Measurements from ENCODE around the gene HAGHL.

Gene HAGHL

DNA sequence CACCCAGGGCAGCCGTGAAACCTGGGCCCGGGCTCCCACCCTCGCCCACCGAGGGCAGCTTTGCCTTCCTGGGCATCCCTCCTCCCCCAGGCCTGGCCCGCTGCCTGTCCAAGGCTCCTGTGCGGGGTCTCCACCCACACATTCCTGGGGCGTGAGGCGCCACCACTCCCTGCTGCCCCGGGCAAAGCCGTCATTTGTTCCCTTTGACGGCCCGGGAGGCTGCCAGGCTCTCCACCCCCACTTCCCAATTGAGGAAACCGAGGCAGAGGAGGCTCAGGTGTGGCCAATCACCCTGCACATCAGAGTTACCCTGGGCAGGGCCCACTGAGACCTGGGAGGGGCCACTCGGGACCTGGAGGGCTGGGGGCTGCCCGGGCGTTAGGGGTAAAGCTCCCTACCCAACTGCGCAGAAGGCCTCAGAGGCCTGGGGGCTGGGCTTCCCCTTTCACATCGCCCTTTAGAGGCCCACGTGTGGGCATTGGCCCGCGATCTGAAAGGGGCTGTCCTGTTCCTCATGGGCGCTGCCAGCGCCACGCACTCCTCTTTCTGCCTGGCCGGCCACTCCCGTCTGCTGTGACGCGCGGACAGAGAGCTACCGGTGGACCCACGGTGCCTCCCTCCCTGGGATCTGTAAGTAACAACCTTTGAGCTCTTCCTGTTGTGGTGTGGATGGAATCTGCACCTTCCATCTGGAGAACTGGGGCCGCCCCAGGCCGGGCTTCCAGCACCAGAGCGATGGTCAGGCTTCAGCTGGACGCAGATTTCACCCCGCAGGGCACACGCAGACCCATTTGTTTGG lies 33.8 kb downstream of the HAGHL start, which contains the start of gene MSLN:
Gene MSLN (plus strand): TSS at position 190 of the 799 bp plus-strand sequence. CDS start 1,947 bp downstream, outside the sequence.
- no peak within 1 kb of the TSS for H3K4me3 ChIP-seq (ENCODE audit: low read depth, low read length)
- TF ChIP-seq, protein P1, sequence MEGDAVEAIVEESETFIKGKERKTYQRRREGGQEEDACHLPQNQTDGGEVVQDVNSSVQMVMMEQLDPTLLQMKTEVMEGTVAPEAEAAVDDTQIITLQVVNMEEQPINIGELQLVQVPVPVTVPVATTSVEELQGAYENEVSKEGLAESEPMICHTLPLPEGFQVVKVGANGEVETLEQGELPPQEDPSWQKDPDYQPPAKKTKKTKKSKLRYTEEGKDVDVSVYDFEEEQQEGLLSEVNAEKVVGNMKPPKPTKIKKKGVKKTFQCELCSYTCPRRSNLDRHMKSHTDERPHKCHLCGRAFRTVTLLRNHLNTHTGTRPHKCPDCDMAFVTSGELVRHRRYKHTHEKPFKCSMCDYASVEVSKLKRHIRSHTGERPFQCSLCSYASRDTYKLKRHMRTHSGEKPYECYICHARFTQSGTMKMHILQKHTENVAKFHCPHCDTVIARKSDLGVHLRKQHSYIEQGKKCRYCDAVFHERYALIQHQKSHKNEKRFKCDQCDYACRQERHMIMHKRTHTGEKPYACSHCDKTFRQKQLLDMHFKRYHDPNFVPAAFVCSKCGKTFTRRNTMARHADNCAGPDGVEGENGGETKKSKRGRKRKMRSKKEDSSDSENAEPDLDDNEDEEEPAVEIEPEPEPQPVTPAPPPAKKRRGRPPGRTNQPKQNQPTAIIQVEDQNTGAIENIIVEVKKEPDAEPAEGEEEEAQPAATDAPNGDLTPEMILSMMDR (IDR thresholded peaks at IDR 0.05; ENCODE audit: low read depth, low read length, missing control alignments), result no peak
- in situ Hi-C loops (cut with HindIII; ENCODE audit: low sequenced_read_pairs), result no loop called here
- DNase-seq (ENCODE audit: low read depth), result no peak

DNA sequence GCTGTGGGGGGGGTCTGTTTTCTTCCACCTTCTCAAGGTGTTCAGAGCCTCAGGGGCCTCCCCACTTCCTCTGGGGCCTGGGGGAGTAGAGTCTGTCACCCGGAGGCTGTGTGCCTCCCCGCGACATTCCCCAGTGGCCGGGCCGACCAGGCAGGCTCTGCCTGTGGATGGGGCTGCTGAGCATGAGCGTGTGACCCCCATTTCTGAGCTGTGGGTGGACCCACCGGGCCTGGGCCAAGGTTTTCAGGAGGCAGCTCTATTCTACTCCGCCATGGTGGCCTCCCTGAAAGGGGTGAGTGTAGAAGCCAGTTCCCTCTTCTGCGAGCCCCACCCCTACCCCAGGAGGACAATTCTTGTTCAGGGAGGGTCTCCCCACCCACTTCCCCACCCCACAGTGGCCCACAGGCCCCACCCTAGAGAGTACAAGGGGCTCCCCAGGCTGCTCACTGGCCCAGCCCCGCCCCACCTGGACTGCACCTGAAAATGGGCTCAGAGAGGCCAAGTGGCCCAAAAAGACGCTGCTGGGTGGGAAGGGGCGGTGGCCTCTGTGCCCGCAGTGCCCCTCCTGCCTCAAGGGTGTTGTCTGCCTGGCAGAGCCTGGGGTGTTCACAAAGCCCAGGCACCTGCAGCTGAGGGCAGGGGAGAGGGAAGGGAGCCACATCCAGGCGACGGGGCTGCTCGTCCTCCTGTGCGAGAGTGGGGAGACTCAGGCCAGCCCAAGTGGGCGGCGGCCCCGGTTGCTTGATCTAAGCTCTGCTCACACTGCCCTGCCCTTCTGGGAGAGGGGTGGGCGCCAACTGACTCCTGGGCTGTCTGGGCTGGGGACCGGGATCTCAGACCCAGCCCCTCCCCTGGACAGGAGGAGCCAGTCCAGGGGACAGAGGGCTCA lies 35.0 kb downstream of the HAGHL start:
- in situ Hi-C loops (cut with HindIII; ENCODE audit: low sequenced_read_pairs), result no loop called here

DNA sequence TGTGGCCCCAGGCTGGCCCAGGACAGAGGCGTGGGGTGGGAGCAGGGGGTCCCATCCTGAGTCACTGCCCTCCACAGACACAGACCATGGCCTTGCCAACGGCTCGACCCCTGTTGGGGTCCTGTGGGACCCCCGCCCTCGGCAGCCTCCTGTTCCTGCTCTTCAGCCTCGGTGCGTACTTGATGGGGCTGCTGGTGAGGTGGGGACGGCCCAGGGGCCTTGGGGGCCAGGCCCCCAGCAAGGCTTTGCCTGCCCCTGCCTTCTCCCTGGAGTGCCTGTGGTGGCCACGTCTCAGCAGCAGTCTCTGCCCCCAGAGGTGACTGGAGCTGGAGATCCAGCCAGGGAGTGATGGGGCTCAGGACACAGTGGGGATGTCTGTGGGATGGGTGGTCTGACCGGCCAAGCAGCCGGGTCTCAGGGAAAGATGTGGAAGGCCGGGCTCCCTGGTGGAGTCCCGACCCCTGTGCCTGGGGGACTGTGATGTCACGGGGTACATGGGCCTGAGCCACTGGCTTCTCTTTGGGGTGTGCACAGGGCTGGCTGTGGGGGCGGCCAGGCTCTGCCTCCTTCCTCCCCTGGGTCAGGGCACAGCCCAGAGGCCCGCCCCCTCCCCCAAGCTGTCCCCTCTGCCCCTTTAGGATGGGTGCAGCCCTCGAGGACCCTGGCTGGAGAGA lies 35.8 kb downstream of the HAGHL start:
- in situ Hi-C loops (cut with HindIII; ENCODE audit: low sequenced_read_pairs), result no loop called here
- TF ChIP-seq, protein P1 (IDR thresholded peaks at IDR 0.05; ENCODE audit: low read depth, low read length, missing control alignments), result no peak
- no peak for DNase-seq (ENCODE audit: low read depth)
- H3K4me3 ChIP-seq (ENCODE audit: low read depth, low read length), result no peak overlapping the region

More for the DNA sequence above, 35.0 kb downstream of the HAGHL start:
- H3K4me3 ChIP-seq (ENCODE audit: low read depth, low read length), result no peak overlapping the region
- no peak for DNase-seq (ENCODE audit: low read depth)
- TF ChIP-seq, protein P1 (IDR thresholded peaks at IDR 0.05; ENCODE audit: low read depth, low read length, missing control alignments), result no peak

DNA sequence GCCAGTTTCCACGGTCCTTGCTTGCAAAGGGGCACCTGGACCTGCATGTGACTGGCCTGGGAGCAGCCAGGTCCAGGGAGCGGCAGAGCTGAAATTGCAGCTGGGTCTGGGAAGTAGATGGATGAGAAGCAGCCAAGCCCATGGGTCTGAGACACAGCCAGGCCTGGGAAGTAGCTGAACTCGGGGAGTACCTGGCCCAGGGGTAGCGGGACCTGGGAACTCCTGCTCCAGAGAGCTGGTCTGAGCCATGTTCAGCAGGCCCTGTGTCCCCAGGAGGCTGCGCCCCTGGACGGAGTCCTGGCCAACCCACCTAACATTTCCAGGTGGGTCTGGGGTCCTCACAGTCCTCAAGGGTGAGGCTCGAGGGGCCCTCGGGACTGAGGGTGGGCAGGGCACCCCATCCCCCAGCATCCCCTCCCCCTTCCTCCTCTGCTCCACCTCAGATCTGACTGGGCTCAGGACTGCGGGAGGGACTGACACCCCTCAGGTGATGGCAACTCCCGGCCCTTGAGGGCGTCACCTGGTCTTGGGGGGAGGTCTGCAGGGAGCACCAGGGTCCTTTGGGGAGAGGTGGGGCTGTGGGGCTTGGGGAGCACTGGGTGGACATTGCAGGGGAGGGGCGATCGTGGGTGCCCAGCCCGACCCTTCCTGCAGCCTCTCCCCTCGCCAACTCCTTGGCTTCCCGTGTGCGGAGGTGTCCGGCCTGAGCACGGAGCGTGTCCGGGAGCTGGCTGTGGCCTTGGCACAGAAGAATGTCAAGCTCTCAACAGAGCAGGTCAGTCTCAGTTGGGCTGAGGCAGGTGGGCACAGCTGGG lies 36.7 kb downstream of the HAGHL start:
- DNase-seq (ENCODE audit: low read depth), result no peak
- in situ Hi-C loops (cut with HindIII; ENCODE audit: low sequenced_read_pairs), result no loop called here
- no peak overlapping the region for H3K4me3 ChIP-seq (ENCODE audit: low read depth, low read length)
- TF ChIP-seq, protein P1 (IDR thresholded peaks at IDR 0.05; ENCODE audit: low read depth, low read length, missing control alignments), result no peak

DNA sequence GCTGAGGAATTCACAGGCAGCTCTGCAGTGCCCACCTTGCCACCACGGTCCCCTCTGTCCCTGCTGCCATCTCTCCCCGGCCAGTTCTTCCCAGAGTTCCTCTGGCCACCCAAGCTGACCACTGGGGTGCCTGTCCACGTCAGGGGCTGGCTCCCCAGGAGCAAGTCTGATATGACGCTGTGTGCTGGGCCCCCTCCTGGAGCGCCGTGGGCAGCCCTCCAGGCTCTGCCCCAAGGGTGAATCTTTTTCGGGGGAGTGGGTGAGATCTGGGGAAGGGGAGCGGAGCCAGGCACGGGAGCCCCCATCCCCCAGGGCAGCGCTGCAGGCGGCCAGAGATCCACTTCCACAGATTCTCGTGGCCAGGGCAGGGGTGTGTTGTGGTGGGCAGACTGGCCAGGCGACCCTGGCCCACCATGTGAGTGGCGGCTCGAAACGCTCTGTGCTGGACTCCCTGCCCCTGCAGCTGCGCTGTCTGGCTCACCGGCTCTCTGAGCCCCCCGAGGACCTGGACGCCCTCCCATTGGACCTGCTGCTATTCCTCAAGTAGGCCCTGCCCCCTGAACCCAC lies 37.4 kb downstream of the HAGHL start:
- TF ChIP-seq, protein P1 (IDR thresholded peaks at IDR 0.05; ENCODE audit: low read depth, low read length, missing control alignments), result no peak
- DNase-seq (ENCODE audit: low read depth), result no peak
- in situ Hi-C loops (cut with HindIII; ENCODE audit: low sequenced_read_pairs), result no loop called here
- H3K4me3 ChIP-seq (ENCODE audit: low read depth, low read length), result no peak overlapping the region
